Mesenchymal stem cell (in vitro differentiated cells and primary cell): Measurements from ENCODE around the gene SEC14L5.
A peak's percentile ranks its signal among the peaks of the same experiment; 100 is the strongest.

Experiments
- DNase-seq: peaks from one replicate; pipeline ENCODE4 v3.0.0-alpha.2; 2013
- H2AFZ ChIP-seq: one replicate; pipeline ENCODE4 v1.6.1; 2013; ENCODE audit warnings: low read depth, mild to moderate bottlenecking, control low read depth, inconsistent platforms, low read length, moderate library complexity
- H2AK5ac ChIP-seq: 2 replicates; pipeline ENCODE4 v1.6.1; 2013; ENCODE audit warnings: low read length, moderate library complexity, mild to moderate bottlenecking, inconsistent platforms; ENCODE audit not compliant: severe bottlenecking
- H2BK120ac ChIP-seq: one replicate; pipeline ENCODE4 v1.6.1; 2013; ENCODE audit warnings: low read depth, mild to moderate bottlenecking, inconsistent platforms, low read length, moderate library complexity
- H2BK12ac ChIP-seq, 2 experiments: one replicate each; pipeline ENCODE4 v1.6.1; 2013; ENCODE audit warnings: inconsistent platforms in 2 of 2, low read length in 2 of 2, mild to moderate bottlenecking in 2 of 2, moderate library complexity in 2 of 2, control low read depth in 1 of 2
- H2BK15ac ChIP-seq: one replicate; pipeline ENCODE4 v1.6.1; 2013; ENCODE audit warnings: mild to moderate bottlenecking, low read depth, inconsistent platforms; ENCODE audit not compliant: poor library complexity, severe bottlenecking
- H2BK5ac ChIP-seq: 2 replicates; pipeline ENCODE4 v1.6.1; 2013; ENCODE audit warnings: low read depth, mild to moderate bottlenecking, low read length, control low read depth, inconsistent platforms; ENCODE audit not compliant: poor library complexity, severe bottlenecking
- H3K14ac ChIP-seq, 2 experiments: one replicate each; pipeline ENCODE4 v1.6.1; 2013; ENCODE audit warnings: inconsistent platforms in 2 of 2, low read length in 2 of 2, control low read depth in 1 of 2, mild to moderate bottlenecking in 1 of 2, moderate library complexity in 1 of 2
- H3K18ac ChIP-seq, 2 experiments: one replicate each; pipeline ENCODE4 v1.6.1; 2013; ENCODE audit warnings: inconsistent platforms in 2 of 2, low read length in 2 of 2, control low read depth in 1 of 2, low read depth in 1 of 2, mild to moderate bottlenecking in 1 of 2
- H3K23ac ChIP-seq, 2 experiments: one replicate each; pipeline ENCODE4 v1.6.1; 2013; ENCODE audit warnings: inconsistent platforms in 2 of 2, low read length in 2 of 2, mild to moderate bottlenecking in 2 of 2, moderate library complexity in 2 of 2, control low read depth in 1 of 2
- H3K27ac ChIP-seq: 2 replicates; pipeline ENCODE4 v1.5.1; 2013; ENCODE audit warnings: mild to moderate bottlenecking, moderate library complexity, low read length, control low read depth, inconsistent platforms; ENCODE audit not compliant: poor library complexity, severe bottlenecking
- H3K27me3 ChIP-seq, 2 experiments: 2 replicates each; pipeline versions ENCODE4 v1.6.1 to v1.7.0; 2013; ENCODE audit warnings: low read length in 2 of 2, mild to moderate bottlenecking in 2 of 2, moderate library complexity in 2 of 2, control low read depth in 1 of 2, inconsistent platforms in 1 of 2; ENCODE audit not compliant: control insufficient read depth in 1 of 2, insufficient read depth in 1 of 2
- H3K36me3 ChIP-seq, 2 experiments: 2 replicates each; pipeline versions ENCODE4 v1.6.1 to v1.7.0; 2013; ENCODE audit warnings: low read length in 2 of 2, control low read depth in 1 of 2, inconsistent platforms in 1 of 2, low read depth in 1 of 2, mild to moderate bottlenecking in 1 of 2; ENCODE audit not compliant: insufficient read depth in 2 of 2, control insufficient read depth in 1 of 2
- H3K4ac ChIP-seq, 2 experiments: one replicate each; pipeline ENCODE4 v1.6.1; 2013; ENCODE audit warnings: inconsistent platforms in 2 of 2, low read length in 2 of 2, mild to moderate bottlenecking in 2 of 2, moderate library complexity in 2 of 2, control low read depth in 1 of 2, low read depth in 1 of 2
- H3K4me1 ChIP-seq: 2 replicates; pipeline ENCODE4 v1.6.1; 2013; ENCODE audit warnings: low read depth, low read length, control low read depth; ENCODE audit not compliant: control insufficient read depth, insufficient read depth
- H3K4me2 ChIP-seq: 2 replicates; pipeline ENCODE4 v1.6.1; 2013; ENCODE audit warnings: low read length, mild to moderate bottlenecking, inconsistent platforms; ENCODE audit not compliant: poor library complexity, severe bottlenecking
- H3K4me3 ChIP-seq, 2 experiments: 2 replicates each; pipeline versions ENCODE4 v1.5.1 to v1.7.0; 2013; ENCODE audit warnings: low read length in 2 of 2, mild to moderate bottlenecking in 2 of 2, control low read depth in 1 of 2, low read depth in 1 of 2; ENCODE audit not compliant: insufficient read depth in 1 of 2
- H3K79me1 ChIP-seq: replicated peaks from 2 replicates; pipeline ENCODE4 v1.6.1; 2013; ENCODE audit warnings: mild to moderate bottlenecking, control low read depth, low read length, inconsistent platforms; ENCODE audit not compliant: poor library complexity, severe bottlenecking
- H3K9ac ChIP-seq: 2 replicates; pipeline ENCODE4 v1.7.0; 2013; ENCODE audit warnings: mild to moderate bottlenecking, low read length, moderate library complexity
- H3K9me3 ChIP-seq: 2 replicates; pipeline ENCODE4 v1.7.0; 2013; ENCODE audit warnings: mild to moderate bottlenecking, low read length; ENCODE audit not compliant: control insufficient read depth
- H4K8ac ChIP-seq: one replicate; pipeline ENCODE4 v1.6.1; 2013; ENCODE audit warnings: inconsistent platforms, mild to moderate bottlenecking, low read length, moderate library complexity
- H4K91ac ChIP-seq: one replicate; pipeline ENCODE4 v1.6.1; 2013; ENCODE audit warnings: mild to moderate bottlenecking, low read length, inconsistent platforms
- WGBS: methylation state at CpG from one replicate; pipeline ENCODE4 v1.1.7; 2013; ENCODE audit warnings: mixed read lengths; 5-methylcytosine and 5-hydroxymethylcytosine counted together

The SEC14L5 gene

DNA sequence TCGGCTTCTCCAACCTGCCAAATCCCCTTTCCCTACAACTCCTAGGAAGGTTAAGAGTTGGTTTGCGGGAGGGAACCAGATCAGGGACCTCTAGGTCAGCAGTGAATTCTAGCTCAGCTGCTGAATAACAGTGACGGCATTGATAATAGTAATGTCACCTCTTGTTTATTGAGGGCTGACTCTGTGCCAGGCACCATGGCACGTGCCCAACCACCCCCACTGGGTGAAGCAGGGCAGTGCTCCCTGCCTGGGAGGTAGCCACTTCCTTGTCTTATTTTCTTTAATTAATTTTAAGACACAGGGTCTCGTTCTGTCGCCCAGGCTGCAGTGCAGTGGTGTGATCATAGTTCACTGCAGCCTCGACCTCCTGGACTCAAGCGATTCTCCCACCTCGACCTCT is 15.6 kb upstream of the SEC14L5 start:
- peak overlapping the region; percentile 57 for H4K8ac ChIP-seq
- H3K23ac ChIP-seq: no peak overlapping the region
- peak overlapping the region in 1 of 2 experiments; percentile 40 for H3K4me3 ChIP-seq
- no peaks in the 10 kb centered on the region for H3K27me3 ChIP-seq
- H3K27ac ChIP-seq: peak overlapping the region; percentile 94
- H2BK5ac ChIP-seq: peak overlapping the region; percentile 80
- no peak overlapping the region for H2AFZ ChIP-seq
- peak overlapping the region; percentile 80 for H2BK120ac ChIP-seq
- peaks cover 47% of the 10 kb centered on the region for H3K4me1 ChIP-seq
- H2BK15ac ChIP-seq: peak overlapping the region; percentile 15
- peak overlapping the region in 1 of 2 experiments; percentile 56 for H3K14ac ChIP-seq
- H3K9ac ChIP-seq: peak overlapping the region; percentile 86
- H3K36me3 ChIP-seq: no peaks in the 10 kb centered on the region
- peak overlapping the region; percentile 50 to 86 for H3K18ac ChIP-seq
- peak overlapping the region in 1 of 2 experiments; percentile 97 for H2BK12ac ChIP-seq
- H3K4ac ChIP-seq: peak overlapping the region in 1 of 2 experiments; percentile 92
- no peak for DNase-seq
- H2AK5ac ChIP-seq: peak overlapping the region; percentile 99
- no peaks in the 10 kb centered on the region for H3K9me3 ChIP-seq
- 73% methylated on average over 8 of the region's 9 CpGs for WGBS
- H3K4me2 ChIP-seq: no peak overlapping the region
- H4K91ac ChIP-seq: no peak overlapping the region
- no peaks in the 10 kb centered on the region for H3K79me1 ChIP-seq

- peak overlapping the region; percentile 86 for H3K9ac ChIP-seq
- peak overlapping the region; percentile 60 for H2AK5ac ChIP-seq
- WGBS: 25% methylated on average over 20 of the region's 20 CpGs
Observed at GRCh38 chr16:4944333-4945281, 13.5 kb upstream of the SEC14L5 start.

GRCh38 chr16:4945560-4946502 is 12.3 kb upstream of the SEC14L5 start:
- Histone ChIP-seq H3K9me3 (no peaks in the 10 kb centered on the region), H3K4me2 (no peak overlapping the region), H2BK120ac (peak overlapping the region; percentile 55), H3K9ac (peak overlapping the region; percentile 48), H3K18ac (peak overlapping the region; percentile 40 to 64), H2BK12ac (peak overlapping the region; percentile 46 to 49), H3K27me3 (no peaks in the 10 kb centered on the region), H3K23ac (no peak overlapping the region), H3K36me3 (no peaks in the 10 kb centered on the region), H3K14ac (no peak overlapping the region), H2BK15ac (peak overlapping the region; percentile 77), H2BK5ac (peak overlapping the region; percentile 63), H3K4ac (peak overlapping the region; percentile 35 to 43), H3K27ac (peak overlapping the region; percentile 67), H2AK5ac (peak overlapping the region; percentile 60), H3K4me3 (no peak overlapping the region), H3K79me1 (no peaks in the 10 kb centered on the region), H3K4me1 (peaks cover 50% of the 10 kb centered on the region), H4K8ac (peak overlapping the region; percentile 19), H4K91ac (no peak overlapping the region), H2AFZ (no peak overlapping the region)
- peak; percentile 62 for DNase-seq
- 51% methylated on average over 9 of the region's 11 CpGs for WGBS

More at GRCh38 chr16:4944333-4945281, 13.5 kb upstream of the SEC14L5 start:
- Histone ChIP-seq H3K4me1 (peaks cover 54% of the 10 kb centered on the region), H2BK5ac (peak overlapping the region; percentile 63), H3K4ac (peak overlapping the region; percentile 30 to 45), H3K27me3 (no peaks in the 10 kb centered on the region), H4K8ac (peak overlapping the region; percentile 24), H3K27ac (peak overlapping the region; percentile 94), H2BK120ac (peak overlapping the region; percentile 55), H2BK15ac (peak overlapping the region; percentile 85), H3K23ac (no peak overlapping the region), H3K14ac (peak overlapping the region in 1 of 2 experiments; percentile 36), H3K4me2 (peak overlapping the region; percentile 61), H2BK12ac (peak overlapping the region; percentile 6 to 95), H2AFZ (no peak overlapping the region), H4K91ac (peak overlapping the region; percentile 8), H3K18ac (peak overlapping the region; percentile 85 to 86), H3K9me3 (no peaks in the 10 kb centered on the region), H3K36me3 (no peaks in the 10 kb centered on the region), H3K79me1 (no peaks in the 10 kb centered on the region), H3K4me3 (peak overlapping the region in 1 of 2 experiments; percentile 39)
- peak; percentile 98 for DNase-seq
